OCI-LY3 (cell line): Measurements from ENCODE around the gene KCTD15.

Experiments used
- CTCF ChIP-seq: fragments of 200-600, 300-600 bp; sonication (generic); IDR thresholded peaks from 2 replicates; pipeline ENCODE4 v1.5.1; 2014; ENCODE audit warnings: antibody characterized with exemption, low read length, low read depth
- EZH2phosphoT487 ChIP-seq: fragments of 200-600 bp; shearing (Covaris generic); IDR thresholded peaks from 2 replicates; pipeline ENCODE4 v1.6.1; 2018; ENCODE audit warnings: antibody characterized with exemption, mixed run types, low read depth

DNA sequence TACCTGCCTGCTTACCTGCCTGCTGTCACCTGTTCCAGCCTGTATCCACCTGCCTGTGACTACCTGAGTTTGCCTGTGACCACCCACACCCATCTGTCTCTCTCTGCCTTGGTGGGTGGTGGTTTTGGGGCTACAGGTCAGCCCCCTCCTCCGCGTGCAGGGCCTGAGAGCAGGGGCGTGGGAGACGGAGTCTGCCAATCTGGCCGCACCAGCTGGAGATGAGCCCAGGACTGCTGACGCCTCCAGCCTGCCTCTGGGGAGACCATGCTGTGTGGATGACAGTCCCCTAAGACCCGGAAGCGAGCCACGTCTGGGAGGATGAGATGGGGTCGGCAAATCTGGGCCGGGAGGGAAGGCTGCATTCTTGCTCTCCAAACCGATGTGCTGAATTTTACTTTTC, 15.9 kb upstream of the KCTD15 start:
- TF ChIP-seq CTCF (no peak), EZH2phosphoT487 (no peak)
